ENCODE data around the gene OR52K2. TPM values are rescaled to one million over a fixed set of nuclear protein-coding genes. Genes with fewer than 3 reads are reported as not detected.
"Not testable (repeated sequence)": the region's sequence is repeated elsewhere in the genome, so short reads cannot be mapped to it uniquely, and the experiment has no call there.

Gene OR52K2
- total RNA-seq (not detected), polyA plus RNA-seq (under 1 TPM in 1 of 2 donors, not detected in 1; 0.09 TPM)

DNA sequence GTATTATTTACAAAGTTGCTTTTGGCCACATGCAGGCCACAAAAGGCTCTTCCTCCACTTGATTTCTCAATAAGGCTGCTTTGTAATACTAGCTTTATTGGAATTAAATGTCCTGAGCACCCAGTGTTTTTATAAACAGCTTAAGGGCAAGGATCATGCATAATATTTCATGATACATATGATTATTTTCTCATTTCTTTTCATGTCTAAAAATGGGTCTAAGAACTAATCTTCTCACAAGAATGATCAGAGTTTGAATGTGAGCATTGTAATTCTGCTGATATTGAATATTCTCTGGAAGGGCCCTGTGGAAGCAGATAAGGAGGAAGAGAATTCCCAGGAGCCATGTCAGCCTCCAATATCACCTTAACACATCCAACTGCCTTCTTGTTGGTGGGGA lies at the start of gene OR52K2:
TSS of gene OR52K2 (plus strand) at position 301 of the 400 bp plus-strand sequence. CDS start at position 346, 45 bp downstream.
- TF ChIP-seq, protein P1, sequence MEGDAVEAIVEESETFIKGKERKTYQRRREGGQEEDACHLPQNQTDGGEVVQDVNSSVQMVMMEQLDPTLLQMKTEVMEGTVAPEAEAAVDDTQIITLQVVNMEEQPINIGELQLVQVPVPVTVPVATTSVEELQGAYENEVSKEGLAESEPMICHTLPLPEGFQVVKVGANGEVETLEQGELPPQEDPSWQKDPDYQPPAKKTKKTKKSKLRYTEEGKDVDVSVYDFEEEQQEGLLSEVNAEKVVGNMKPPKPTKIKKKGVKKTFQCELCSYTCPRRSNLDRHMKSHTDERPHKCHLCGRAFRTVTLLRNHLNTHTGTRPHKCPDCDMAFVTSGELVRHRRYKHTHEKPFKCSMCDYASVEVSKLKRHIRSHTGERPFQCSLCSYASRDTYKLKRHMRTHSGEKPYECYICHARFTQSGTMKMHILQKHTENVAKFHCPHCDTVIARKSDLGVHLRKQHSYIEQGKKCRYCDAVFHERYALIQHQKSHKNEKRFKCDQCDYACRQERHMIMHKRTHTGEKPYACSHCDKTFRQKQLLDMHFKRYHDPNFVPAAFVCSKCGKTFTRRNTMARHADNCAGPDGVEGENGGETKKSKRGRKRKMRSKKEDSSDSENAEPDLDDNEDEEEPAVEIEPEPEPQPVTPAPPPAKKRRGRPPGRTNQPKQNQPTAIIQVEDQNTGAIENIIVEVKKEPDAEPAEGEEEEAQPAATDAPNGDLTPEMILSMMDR (IDR thresholded peaks at IDR 0.05): no peak
- no peak within 1 kb of the TSS for H3K4me3 ChIP-seq
- H3K27me3 ChIP-seq: no peaks in the 10 kb centered on the region
- FAIRE-seq: no peak
- no peaks in the 10 kb centered on the region for H3K4me1 ChIP-seq
- no peak for ATAC-seq
- no peaks in the 10 kb centered on the region for H3K9me3 ChIP-seq
- H3K36me3 ChIP-seq: no peaks in the 10 kb centered on the region
- intact Hi-C loops (cut with DNase I): no loop called here
- no peak within 1 kb of the TSS for H3K27ac ChIP-seq
- DNase-seq: no peak

DNA sequence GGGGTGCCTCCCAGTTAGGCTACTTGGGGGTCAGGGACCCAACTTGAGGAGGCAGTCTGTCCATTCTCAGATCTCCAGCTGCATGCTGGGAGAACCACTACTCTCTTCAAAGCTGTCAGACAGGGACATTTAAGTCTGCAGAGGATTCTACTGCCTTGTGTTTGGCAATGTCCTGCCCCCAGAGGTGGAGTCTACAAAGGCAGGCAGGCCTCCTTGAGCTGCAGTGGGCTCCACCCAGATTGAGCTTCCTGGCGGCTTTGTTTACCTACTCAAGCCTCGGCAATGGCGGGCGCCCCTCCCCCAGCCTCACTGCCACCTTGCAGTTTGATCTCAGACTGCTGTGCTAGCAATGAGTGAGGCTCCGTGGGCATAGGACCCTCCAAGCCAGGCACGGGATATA lies 42.9 kb upstream of the OR52K2 start:
- H3K4me1 ChIP-seq; H3K27ac ChIP-seq; intact Hi-C loops (cut with DNase I); ATAC-seq; H3K4me3 ChIP-seq; H3K36me3 ChIP-seq; FAIRE-seq; H3K27me3 ChIP-seq; H3K9me3 ChIP-seq; DNase-seq: not testable (repeated sequence)
- 72 to 86% methylated on average over 4 to 6 of the region's 6 CpGs for WGBS, 2 donors

DNA sequence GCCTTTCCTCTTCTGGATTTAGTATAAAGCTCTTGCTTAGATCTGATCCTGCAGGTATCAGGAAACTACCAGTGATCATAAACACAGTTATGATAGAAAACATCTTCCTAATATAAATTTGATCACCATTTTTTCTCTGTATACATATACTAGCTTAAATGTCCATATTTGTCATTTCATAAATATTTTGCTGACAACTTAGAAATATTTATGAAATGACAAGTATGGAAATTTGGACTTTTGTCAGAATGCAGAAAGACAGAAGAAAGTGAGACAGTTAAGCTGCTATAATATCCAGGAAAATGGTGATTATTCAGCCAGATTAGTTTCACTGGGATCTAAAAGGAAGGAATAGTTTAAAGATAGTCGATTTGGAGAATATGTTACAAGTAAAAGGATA lies 32.8 kb upstream of the OR52K2 start:
- H3K4me3 ChIP-seq: no peak overlapping the region
- ATAC-seq: no peak
- DNase-seq: no peak
- intact Hi-C loops (cut with DNase I): no loop called here
- H3K9me3 ChIP-seq: no peaks in the 10 kb centered on the region
- H3K27ac ChIP-seq: no peak overlapping the region
- FAIRE-seq: no peak
- no peaks in the 10 kb centered on the region for H3K36me3 ChIP-seq
- TF ChIP-seq, protein P1 (IDR thresholded peaks at IDR 0.05): no peak
- no peaks in the 10 kb centered on the region for H3K4me1 ChIP-seq
- 41 to 69% methylated on average over 1 of the region's 1 CpG for WGBS, 2 donors
- H3K27me3 ChIP-seq: no peaks in the 10 kb centered on the region

DNA sequence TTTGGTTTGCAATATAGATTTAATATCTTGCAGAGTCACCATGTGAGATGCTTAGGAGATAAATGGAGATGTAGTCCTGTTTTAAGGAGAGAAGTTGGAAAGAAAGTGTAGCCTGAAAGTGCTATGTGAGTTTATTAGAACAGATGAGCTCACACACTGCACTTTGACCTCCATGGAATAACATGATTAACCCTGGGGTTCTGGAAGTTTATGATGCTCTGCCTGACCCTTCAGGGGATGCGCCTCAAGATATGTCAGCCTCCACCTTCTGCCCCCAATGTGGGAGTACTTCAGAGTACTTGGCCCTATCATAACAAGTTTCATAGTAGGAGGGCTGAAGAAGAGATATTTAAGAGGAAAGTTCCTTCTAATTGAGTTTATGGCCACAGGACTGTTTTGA lies 32.3 kb upstream of the OR52K2 start:
- FAIRE-seq: no peak
- TF ChIP-seq, protein P1 (IDR thresholded peaks at IDR 0.05): no peak
- Histone ChIP-seq H3K36me3 (no peaks in the 10 kb centered on the region), H3K27ac (no peak overlapping the region), H3K4me3 (no peak overlapping the region), H3K27me3 (no peaks in the 10 kb centered on the region), H3K9me3 (no peaks in the 10 kb centered on the region), H3K4me1 (no peaks in the 10 kb centered on the region)
- intact Hi-C loops (cut with DNase I): no loop called here
- no peak for DNase-seq
- whole genome bisulfite sequencing, 2 donors: 85 to 91% methylated on average over 1 of the region's 1 CpG
- no peak for ATAC-seq

DNA sequence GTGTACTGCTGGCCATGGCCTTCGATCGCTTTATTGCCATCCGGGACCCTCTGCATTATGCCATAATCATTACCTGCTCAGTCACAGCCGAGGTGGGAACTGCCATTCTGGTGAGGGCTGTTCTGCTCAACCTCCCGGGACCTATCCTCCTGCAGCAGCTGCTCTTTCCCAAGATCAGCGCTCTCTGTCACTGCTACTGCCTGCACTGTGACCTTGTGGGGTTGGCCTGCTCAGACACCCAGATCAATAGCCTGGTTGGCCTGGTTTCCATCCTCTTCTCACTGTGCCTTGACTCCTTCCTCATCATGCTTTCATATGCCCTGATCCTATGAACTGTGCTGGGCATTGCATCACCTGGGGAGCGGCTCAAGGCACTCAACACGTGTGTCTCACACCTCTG lies 30.7 kb upstream of the OR52K2 start:
- H3K27ac ChIP-seq: no peak overlapping the region
- H3K36me3 ChIP-seq: no peaks in the 10 kb centered on the region
- H3K27me3 ChIP-seq: no peaks in the 10 kb centered on the region
- DNase-seq (peak; percentile 55 to 87 (median 78)), FAIRE-seq (no peak), ATAC-seq (peak; percentile 96 to 99 (median 98))
- WGBS, 2 donors: 24 to 33% methylated on average over 8 of the region's 8 CpGs
- TF ChIP-seq, protein P1 (IDR thresholded peaks at IDR 0.05): no peak
- H3K4me1 ChIP-seq: no peaks in the 10 kb centered on the region
- intact Hi-C loops (cut with DNase I): no loop called here
- H3K9me3 ChIP-seq: no peaks in the 10 kb centered on the region
- no peak overlapping the region for H3K4me3 ChIP-seq
